GM19099 (cell line): ENCODE measurements around the gene RALBP1.

Source experiments
- POLR2A ChIP-seq: IDR thresholded peaks from 3 replicates; pipeline ENCODE4 v1.6.1; 2011; ENCODE audit warnings: low read depth; ENCODE audit not compliant: insufficient read length; ENCODE audit errors: extremely low read depth

The RALBP1 gene

DNA sequence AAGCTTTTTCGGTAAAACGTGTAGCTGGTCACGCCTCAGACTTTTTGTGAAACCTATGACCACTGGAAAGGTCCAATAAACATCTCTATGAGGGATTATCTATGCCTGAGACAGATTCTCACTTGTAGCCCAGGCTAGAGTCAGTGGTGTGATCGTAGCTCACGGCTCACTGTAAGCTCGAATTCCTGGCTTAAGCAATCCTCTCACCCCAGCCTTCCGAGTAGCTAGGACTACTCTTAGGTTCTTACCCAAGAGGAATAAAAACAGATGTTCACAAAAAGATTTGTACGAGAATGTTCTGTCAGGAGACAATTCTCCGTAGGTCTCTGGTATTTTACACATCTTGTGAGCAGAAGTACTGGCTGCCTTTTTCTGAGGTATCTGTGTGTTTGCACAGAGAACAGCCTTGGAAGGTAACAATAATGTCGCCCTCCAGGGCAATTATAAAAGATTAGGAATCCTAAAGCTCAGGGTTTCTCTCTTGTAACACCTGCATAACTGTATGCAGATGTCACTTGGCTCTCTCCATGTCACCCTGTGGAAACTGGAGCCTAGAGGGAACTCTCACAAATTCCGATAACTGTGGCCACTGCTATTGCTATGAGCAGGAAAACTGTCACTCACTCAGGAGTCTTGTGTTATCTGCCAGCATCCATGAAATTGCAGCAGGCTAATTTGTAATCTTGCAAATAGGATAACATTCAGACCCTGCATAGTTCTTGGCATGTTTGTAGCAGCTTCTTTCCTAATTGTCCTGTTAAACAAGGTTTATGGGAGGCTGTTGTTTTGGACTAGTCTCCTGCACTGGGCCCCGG, 25.5 kb upstream of the RALBP1 start:
- TF ChIP-seq POLR2A: no peak

DNA sequence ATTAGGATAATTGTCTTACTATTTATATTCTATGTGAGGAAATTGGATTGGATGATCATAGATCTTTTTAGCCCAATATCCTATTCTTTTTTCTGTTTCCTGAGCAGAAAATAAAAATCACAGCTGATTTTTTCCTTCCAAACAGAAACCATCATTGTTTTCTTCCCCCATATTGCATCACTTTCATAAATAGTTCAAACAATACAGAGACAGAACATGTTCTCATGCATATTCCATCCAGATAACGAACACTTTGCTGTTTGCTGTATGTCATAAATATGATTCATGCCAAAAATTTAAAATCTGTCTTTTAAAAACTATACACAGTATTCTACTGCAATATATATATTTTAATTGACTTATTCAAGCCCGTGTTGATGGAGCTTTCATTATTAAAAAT, 22.0 kb upstream of the RALBP1 start:
- no peak for TF ChIP-seq POLR2A

DNA sequence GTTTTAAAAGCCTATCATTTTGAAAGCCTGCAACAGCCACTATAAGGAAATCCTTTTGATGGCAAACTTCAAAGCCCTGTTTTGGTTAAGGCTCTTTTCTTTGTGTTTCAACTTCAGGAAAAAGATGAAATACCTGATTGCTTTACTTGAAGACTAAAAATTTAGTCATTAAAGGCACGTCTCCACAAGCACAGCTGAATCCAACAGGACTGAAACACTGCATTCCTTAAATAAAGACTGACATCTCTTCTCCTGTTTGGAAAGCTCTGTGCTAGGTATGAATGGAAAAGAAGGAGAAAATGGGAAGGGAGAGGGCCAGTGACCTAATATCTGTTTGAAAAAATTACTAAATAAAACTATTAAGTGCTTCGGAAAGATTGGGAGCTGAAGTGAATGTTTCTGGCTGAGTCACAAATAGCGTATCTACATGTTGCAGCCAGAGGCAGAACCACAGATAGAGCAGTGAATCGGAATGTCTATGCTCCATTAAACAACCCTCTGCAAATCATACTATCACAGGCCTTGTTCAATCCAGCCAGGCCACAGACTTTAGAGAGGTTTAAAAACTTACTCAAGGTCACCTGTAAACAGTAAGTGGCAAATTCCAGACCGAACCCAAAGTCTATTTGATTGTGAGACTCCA, 21.1 kb upstream of the RALBP1 start:
- TF ChIP-seq POLR2A: no peak

DNA sequence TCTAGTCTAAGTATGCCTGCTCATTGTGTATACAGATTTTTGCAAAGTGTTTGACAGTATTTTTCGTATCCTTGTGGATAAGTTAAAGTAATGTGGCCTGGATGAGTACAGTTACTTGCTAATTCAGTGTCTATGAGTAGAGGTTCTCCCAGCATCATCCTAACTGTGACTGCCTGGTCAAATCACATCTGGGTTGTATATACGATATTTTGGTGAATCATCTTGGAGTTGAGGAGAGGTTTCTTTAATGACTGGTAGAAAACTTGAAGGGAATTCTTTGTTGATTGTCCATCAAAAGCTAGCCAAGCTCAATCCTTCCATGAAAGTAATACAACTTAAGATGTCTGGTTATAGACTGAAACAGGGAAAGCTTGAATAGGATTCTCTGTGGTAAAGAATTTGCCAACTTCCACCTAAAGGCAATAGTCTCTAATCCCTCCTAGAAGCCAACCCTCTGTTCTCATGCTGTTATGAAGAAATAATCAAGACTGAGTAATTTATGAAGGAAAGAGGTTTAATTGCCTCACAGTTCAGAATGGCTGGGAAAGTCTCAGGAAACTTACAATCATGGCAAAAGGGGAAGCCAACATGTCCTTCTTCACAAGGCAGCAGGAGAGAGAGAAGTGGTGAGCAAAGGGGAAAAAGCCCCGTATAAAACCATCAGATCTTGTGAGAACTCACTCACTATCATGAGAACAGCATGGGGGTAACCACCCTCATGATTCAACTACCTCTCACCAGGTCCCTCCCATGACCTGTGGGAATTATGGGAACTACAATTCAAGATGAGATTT, 19.4 kb upstream of the RALBP1 start:
- TF ChIP-seq POLR2A: no peak

DNA sequence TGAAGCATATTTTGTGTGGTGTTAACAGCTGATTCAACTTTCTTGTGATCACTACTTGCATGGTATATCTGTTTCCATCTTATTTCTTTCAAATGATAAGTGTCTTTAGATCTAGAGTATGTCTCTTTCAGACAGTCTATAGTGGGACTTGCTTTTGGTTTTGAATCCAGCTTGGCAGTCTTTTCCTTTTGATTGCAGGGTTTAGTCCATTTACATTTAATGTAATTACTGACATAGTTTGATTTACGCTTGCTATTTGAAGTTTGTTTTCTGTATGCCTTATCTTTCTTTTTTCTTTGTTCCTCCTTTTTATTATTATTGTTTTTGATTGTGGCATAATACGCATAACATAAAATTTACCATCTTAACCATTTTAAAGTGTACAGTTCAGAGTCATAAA, 9.2 kb upstream of the RALBP1 start:
- no peak for TF ChIP-seq POLR2A

DNA sequence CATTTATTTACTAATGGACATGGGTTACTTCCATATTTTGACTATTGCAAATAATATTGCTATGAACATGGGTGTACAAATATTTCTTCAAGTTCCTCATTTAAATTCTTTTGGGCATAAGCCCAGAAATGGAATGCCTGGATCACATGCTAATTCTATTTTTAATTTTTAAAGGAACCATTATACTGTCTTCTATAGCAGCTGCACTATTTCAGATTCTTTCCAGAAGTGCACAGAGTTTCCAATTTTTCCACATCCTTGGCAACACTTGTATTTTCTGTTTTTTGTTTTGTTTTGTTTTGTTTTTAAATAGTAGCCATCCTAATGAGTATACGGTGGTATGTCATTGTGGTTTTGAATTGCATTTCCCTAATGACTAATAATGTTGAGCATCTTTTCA, 8.5 kb upstream of the RALBP1 start:
- TF ChIP-seq POLR2A: no peak

- no peak for TF ChIP-seq POLR2A
Observed at GRCh38 chr18:9468998-9469397, 6.3 kb upstream of the RALBP1 start.

- TF ChIP-seq POLR2A: no peak
Observed at GRCh38 chr18:9469685-9470084, 5.6 kb upstream of the RALBP1 start.

GRCh38 chr18:9474108-9474982, 968 bp upstream of the RALBP1 start:
- TF ChIP-seq POLR2A: no peak

DNA sequence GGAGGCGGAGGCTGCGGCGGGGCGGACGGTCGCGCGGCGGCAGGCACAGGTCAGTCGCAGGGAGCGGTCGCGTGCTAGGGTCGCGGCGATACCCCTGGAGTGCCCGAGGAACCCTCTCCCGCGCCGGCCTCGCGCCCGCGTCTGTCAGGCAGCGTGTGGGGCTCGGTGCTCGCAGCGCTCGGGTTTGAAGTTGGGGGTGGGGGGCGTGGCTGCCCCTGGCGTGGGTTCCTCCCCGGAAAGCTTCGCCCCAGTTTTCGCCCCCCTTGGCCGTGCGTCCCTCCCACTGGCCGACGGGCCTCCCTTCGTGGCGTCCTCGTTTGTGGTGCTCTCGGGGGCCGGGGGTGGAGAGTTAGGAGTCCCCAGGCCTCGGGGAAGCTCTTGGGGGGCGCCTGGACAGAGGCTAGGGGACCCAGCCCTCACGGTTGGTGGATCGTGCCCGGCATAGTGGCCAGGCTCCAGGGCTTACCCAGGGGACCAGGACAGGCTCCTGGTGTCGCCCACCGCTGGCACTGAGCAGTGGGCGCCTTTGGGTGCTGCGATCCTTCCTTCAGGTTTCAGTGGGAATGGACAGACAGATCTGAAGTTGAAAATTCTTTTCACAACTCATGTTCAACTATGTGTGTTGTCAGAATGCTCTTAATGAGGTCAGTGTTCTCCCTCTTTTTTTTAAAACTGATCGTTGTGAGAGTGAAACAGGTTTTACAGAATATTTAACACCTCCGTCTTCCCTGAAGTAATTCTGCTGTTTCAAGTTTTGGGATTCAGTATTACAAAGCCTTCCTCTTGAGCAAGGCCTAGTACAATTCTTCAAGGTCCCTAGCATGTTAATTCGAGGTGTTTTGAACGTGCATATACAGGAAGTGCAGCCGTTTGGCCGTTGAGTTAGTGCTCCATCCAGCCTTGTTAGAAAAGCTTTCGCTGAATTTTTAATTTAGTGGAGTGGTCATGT, 604 bp downstream of the RALBP1 start:
- TF ChIP-seq POLR2A: peak; percentile 69

GRCh38 chr18:9477509-9477908, 2.2 kb downstream of the RALBP1 start:
- no peak for TF ChIP-seq POLR2A

- TF ChIP-seq POLR2A: no peak
Observed at GRCh38 chr18:9478545-9478944, 3.2 kb downstream of the RALBP1 start.

DNA sequence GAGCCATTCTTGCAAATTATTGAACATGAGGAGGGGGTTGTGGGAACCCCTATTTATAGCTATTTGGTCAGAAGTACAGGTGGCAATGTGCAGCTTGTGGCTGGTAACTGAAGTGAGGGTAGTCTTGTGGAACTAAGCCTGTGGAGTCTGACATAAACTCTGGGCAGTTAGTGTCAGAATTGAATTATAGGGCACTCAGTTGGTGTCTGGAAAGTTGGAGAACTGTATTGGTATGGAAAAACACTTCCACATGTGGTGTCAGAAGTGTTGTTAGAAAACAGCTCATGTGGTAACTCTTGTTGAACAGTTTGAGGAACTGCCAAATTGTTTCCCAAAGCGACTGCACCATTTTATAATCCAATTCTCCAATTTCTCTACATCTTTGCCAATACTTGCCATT, 7.5 kb downstream of the RALBP1 start:
- no peak for TF ChIP-seq POLR2A

DNA sequence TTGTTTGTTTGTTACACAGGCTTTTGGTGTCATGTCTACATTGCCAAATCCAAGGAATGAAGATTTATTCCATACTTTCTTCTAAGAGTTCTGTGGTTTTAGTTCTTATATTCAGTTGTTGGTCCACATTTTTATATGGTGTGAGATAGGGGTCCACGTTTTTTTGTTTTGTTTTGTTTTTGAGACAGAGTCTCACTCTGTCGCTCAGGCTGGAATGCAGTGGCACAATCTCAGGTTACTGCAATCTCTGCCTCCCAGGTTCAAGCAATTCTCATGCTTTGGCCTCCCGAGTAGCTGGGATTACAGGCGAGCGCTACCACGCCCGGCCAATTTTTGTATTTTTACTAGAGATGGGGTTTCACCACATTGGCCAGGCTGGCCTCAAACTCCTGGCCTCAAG, 8.2 kb downstream of the RALBP1 start:
- TF ChIP-seq POLR2A: no peak

DNA sequence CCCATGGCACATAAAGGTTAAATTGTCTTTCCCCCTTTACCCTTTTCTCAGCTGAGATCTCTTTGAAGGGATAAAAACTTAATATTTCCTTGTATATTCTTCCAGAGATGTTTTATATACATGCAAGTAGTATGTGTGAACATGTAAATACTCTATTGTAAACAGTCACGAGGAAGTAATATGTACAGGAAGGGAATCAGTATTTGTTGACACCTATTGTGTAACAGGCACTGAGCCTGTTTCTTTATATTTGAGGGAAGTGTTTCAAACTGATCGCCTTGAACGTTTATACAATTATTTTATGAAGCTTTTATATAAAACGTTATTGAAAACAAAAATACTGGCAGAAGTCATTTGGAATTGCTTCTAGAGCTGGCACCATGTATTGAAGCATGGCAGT, 13.2 kb downstream of the RALBP1 start:
- no peak for TF ChIP-seq POLR2A
